Measurements from ENCODE around the gene GDF11.

The GDF11 gene

DNA sequence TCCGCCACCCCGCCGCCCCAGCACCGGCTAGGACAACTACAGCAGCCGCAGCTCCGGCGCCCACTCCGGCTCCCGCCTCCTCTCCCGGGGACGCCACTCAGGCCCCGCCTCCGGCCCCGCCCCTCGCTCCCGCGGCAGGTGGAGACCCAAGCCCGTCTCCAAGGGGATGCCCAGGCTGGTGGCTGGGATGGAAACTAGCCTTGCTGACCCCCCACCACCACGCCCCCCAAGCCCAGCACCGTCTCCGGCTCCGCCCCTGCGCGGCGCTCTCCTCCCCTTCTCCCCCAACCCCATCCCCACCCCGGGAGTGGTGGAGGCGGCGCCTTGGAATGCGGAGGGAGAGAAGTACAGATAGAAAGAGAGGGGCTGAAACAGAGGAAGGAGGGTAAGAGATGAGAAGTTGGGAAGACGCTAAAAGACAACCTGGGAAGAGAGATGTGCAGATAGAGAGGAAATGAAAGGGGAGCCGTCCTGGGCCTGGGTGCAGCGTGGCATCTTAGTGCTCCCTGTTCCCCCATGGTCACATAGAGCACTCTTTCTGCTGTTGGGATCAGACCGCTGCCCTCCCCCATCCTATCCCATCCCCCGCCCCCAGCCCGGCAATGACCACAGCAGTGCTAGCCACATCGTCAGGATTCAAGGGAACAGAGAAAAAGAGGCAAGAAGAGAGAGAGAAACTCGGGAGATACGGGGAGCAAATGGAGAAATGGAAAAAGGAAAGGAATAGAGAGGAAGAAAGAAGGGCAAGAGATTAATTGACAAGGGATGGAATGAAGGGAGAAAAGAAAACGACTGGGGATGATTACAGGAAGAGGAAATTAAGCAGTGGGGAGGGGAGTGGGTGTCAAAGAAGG, 34.9 kb upstream of the GDF11 start, which contains the start of gene ITGA7:
Gene ITGA7 (minus strand): TSS at position 64 of the 854 bp plus-strand sequence. CDS start 222 bp downstream, outside the sequence.
- peak; percentile 88 for DNase-seq

DNA sequence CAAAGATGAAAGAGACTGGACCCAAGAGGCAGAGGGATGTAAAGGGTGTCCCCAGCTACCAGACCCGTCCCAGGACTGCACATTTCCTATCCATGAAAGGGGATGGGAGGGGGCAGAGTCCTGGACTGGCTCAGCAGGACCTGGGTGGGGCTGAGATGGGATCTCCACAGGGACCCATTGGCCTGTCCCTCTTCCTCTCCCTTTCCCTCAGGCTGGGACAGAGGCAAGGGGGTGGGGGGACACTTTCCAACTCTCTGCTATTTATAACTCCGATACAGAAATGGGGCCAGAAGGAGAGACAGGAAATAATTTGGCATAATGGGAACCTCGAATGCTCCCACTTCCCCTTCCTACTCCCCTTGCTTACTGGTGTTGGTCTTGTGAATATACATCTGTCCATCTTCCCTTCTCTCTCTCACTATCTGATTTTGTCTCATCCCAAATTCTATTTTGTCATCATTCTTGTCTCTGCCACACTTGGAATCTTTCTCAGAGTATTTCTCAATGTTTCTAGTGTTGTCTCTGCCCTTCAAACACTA, 34.2 kb upstream of the GDF11 start:
- DNase-seq, result peak; percentile 28

DNA sequence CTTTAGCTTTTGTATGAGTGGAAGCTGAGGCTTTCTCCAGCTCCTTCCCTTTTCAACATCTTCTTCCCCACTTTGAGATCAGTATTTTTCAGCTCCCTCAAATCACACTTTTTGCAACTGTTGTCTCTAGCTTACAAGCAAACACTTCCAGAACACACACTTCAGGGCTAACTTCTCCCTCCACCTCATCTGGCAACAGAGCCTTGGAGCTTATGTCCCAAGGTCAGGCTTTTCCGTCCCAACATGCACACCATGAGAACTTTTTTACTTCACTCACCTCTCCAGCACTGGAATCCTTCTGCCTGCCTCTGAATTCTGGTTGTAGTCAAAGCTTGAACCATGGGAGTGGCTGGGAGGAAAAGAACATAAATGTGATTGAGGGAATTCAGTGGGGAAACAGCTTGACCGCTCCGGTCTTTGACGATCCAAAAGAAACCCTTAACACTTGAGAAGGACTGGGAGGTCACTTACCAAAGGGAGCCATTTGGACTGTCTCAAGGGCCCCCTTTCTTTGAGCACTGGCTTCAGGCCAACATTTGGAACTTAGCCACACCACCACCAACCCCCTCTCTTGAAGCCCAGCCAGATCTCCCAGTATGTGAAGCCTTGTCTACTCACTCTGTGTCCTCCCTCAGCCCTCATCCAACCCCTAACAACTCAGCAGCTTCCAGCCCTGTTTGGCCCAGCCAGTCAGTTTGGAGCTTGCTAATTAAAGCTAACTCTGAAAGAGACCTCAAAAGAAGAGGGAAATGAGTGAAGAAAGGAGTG, 31.0 kb upstream of the GDF11 start:
- DNase-seq, result peak; percentile 43

- peak; percentile 9 for DNase-seq
These were observed 30.1 kb upstream of the GDF11 start for GRCh38 chr12:55712700-55713415.

GRCh38 chr12:55713721-55714120, 29.2 kb upstream of the GDF11 start:
- no peak for DNase-seq

GRCh38 chr12:55715169-55715764, 27.7 kb upstream of the GDF11 start:
- DNase-seq, result no peak

- DNase-seq, result peak; percentile 93
These were observed 26.9 kb upstream of the GDF11 start, which contains the start of gene BLOC1S1 for GRCh38 chr12:55715833-55716581. TSS of gene BLOC1S1 (plus strand) at chr12:55716046. CDS start at chr12:55716052, 6 bp downstream.

GRCh38 chr12:55716582-55716957, 26.4 kb upstream of the GDF11 start:
- no peak for DNase-seq

GRCh38 chr12:55717011-55718007, 25.6 kb upstream of the GDF11 start:
- peak; percentile 71 for DNase-seq

GRCh38 chr12:55718015-55718414, 24.9 kb upstream of the GDF11 start:
- peak; percentile 68 for DNase-seq

- DNase-seq, result peak; percentile 72
These were observed 24.2 kb upstream of the GDF11 start for GRCh38 chr12:55718624-55719275.

DNA sequence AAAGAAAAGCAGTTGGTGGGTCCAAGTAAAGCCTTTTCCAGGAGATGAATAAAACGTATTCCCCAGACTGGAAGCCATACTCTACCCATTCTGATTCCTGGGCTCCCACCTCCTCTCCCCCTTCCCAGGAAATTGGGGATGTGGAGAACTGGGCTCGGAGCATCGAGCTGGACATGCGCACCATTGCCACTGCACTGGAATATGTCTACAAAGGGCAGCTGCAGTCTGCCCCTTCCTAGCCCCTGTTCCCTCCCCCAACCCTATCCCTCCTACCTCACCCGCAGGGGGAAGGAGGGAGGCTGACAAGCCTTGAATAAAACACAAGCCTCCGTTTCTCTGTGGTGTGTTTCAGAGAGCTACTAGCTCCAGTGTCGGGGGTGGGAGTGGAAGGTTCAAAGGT, 23.6 kb upstream of the GDF11 start:
- peak; percentile 14 for DNase-seq

- DNase-seq, result peak; percentile 85
These were observed 22.8 kb upstream of the GDF11 start, which contains the start of gene RDH5 for GRCh38 chr12:55720071-55720564. TSS of gene RDH5 (plus strand) at chr12:55720393. CDS start at chr12:55721185, 792 bp downstream.

DNA sequence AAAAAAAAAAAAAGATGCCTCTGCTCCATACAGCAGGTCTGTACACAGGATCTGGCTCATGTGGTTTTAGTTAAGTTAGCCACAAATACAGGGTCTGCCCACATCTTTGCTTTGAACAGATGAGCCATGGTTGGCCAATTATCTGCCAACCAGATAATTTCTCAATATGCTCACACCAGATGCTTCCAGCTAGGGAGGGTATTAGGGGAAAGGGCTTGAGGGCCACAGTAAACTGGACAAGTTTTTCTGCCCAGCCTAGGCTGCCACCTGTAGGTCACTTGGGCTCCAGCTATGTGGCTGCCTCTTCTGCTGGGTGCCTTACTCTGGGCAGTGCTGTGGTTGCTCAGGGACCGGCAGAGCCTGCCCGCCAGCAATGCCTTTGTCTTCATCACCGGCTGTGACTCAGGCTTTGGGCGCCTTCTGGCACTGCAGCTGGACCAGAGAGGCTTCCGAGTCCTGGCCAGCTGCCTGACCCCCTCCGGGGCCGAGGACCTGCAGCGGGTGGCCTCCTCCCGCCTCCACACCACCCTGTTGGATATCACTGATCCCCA, 22.0 kb upstream of the GDF11 start:
- DNase-seq, result peak; percentile 70

DNA sequence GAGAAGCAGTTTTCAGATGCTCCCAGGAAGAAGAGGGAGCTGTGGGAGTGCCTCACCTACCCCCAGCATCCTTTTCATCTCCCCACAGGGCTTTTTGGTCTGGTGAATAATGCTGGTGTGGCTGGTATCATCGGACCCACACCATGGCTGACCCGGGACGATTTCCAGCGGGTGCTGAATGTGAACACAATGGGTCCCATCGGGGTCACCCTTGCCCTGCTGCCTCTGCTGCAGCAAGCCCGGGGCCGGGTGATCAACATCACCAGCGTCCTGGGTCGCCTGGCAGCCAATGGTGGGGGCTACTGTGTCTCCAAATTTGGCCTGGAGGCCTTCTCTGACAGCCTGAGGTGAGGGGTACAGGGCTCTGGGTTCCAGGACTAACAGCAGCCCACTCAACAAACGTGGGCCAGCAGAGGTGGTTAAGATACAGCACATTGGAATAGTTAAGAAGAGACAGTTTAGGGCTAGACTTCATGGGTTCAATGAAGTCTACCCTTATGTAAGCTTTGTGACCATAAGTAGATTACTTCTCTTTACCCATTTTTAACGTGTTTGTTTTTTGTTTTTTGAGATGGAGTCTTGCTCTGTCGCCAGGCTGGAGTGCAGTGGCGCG, 21.2 kb upstream of the GDF11 start:
- peak; percentile 29 for DNase-seq

- DNase-seq, result peak; percentile 20
These were observed 20.0 kb upstream of the GDF11 start for GRCh38 chr12:55722948-55723347.

- peak; percentile 17 for DNase-seq
These were observed 19.3 kb upstream of the GDF11 start for GRCh38 chr12:55723516-55724225.
